ENCODE data around the gene CRTAC1.

CRTAC1 gene

DNA sequence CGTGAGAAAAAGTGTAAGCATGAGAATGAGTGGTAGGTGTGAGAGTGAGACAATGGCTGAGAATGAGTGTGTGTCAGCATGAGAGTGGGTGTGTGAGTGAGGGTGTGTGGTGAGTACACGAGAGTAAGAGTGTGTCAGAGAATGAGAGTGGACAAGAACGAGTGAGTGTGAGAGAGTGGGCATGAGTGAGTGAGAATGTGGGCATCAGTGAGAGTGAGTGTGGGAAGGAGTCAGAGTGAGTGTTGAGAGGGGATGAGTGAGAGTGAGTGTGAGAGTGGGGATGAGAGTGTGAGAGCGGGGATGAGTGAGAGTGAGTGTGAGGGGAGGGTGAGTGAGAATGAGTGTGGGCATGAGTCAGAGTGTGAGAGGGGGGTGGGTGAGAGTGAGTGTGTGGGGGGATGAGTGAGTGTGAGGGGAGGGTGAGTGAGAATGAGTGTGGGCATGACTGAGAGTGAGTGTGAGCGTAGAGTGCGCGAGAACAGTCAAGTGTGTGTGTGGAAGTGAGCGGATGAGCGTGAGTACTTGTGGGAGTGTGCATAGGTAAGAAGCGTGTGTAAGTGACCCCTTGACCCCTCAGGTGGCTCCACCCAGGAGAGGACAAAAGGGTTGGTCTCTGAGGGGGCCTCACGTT lies 105.0 kb downstream of the CRTAC1 start:
- no peak for DNase-seq (ENCODE audit: extremely low read depth, low read depth)
- TF ChIP-seq, protein P1, sequence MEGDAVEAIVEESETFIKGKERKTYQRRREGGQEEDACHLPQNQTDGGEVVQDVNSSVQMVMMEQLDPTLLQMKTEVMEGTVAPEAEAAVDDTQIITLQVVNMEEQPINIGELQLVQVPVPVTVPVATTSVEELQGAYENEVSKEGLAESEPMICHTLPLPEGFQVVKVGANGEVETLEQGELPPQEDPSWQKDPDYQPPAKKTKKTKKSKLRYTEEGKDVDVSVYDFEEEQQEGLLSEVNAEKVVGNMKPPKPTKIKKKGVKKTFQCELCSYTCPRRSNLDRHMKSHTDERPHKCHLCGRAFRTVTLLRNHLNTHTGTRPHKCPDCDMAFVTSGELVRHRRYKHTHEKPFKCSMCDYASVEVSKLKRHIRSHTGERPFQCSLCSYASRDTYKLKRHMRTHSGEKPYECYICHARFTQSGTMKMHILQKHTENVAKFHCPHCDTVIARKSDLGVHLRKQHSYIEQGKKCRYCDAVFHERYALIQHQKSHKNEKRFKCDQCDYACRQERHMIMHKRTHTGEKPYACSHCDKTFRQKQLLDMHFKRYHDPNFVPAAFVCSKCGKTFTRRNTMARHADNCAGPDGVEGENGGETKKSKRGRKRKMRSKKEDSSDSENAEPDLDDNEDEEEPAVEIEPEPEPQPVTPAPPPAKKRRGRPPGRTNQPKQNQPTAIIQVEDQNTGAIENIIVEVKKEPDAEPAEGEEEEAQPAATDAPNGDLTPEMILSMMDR (IDR thresholded peaks at IDR 0.05; ENCODE audit: low read depth, low read length), result no peak

- no peak for DNase-seq (ENCODE audit: extremely low read depth, low read depth)
- TF ChIP-seq, protein P1 (IDR thresholded peaks at IDR 0.05; ENCODE audit: low read depth, low read length), result no peak
Measured at GRCh38 chr10:97924678-97925077, 105.7 kb downstream of the CRTAC1 start.

DNA sequence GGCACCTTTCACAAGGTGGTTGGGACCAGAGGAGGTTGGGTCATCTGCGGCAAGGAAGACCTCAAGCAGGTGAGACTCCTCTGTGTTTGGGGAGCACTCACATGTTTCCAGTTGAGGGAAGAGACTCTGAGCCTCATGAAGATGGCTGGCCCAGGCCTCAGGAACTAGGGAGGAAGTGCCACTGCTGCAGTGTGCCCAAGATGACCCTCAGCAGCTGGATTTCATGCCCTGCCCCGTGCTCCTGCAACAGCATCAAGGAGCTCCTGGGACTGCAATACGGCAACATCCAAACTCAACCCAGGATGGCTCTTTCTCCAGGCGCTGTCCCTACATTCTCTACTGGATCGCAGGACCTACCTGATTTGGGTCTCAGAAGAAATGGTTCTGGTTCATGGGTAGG lies 106.9 kb downstream of the CRTAC1 start:
- TF ChIP-seq, protein P1 (IDR thresholded peaks at IDR 0.05; ENCODE audit: low read depth, low read length), result no peak
- no peak for DNase-seq (ENCODE audit: extremely low read depth, low read depth)

- TF ChIP-seq, protein P1 (IDR thresholded peaks at IDR 0.05; ENCODE audit: low read depth, low read length), result no peak
- DNase-seq (ENCODE audit: extremely low read depth, low read depth), result no peak
Measured at GRCh38 chr10:97923057-97923456, 107.4 kb downstream of the CRTAC1 start.

GRCh38 chr10:97922022-97922758 lies 108.2 kb downstream of the CRTAC1 start:
- DNase-seq (ENCODE audit: extremely low read depth, low read depth), result no peak
- TF ChIP-seq, protein P1 (IDR thresholded peaks at IDR 0.05; ENCODE audit: low read depth, low read length), result no peak

- DNase-seq (ENCODE audit: extremely low read depth, low read depth), result no peak
- TF ChIP-seq, protein P1 (IDR thresholded peaks at IDR 0.05; ENCODE audit: low read depth, low read length), result no peak
Measured at GRCh38 chr10:97921581-97922021, 108.8 kb downstream of the CRTAC1 start.

DNA sequence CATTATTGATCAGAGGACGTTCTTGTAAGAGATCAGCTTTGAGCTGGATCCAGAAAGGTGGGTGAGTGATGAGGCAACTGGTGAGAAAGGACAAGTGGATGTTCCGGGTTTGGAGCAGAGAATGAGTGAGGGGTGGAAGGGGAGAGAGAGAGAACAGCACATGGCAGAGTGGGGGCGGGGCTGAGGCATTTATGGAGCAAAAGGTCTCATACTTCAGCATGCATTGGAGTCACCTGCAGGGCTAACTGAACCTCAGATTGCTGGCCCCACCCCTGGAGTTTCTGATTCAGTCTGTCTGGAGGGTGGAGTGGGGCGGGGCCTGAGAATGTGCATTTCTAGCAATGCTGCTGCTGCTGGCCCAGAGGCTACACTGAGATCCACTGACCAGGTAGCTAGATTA lies 109.6 kb downstream of the CRTAC1 start:
- TF ChIP-seq, protein P1 (IDR thresholded peaks at IDR 0.05; ENCODE audit: low read depth, low read length), result no peak
- no peak for DNase-seq (ENCODE audit: extremely low read depth, low read depth)
